ENCODE results near the gene PLSCR4. TPM values are rescaled to one million over a fixed set of nuclear protein-coding genes. Genes with fewer than 3 reads are reported as not detected.

The PLSCR4 gene
- total and polyA plus RNA-seq, 2 of the 8 experiments (the other 6 are each of a cell fraction or from before 2014, with no cell fraction given), result 1.8 to 2.9 TPM

Other genes starting within 250 kb of the PLSCR4 start
- 25.7 and 28.7 TPM in 2 replicates for gene PLOD2, start 89.9 kb downstream of the PLSCR4 start, total RNA-seq (2021; fragmentation: NEBNext Ultra II Directional; extraction: Animal tissue kit (Norgen Biotek cat#: 25700))
- 2.5 and 4.0 TPM in 2 replicates for gene PLOD2, start 89.9 kb downstream of the PLSCR4 start, polyA plus RNA-seq (2011; rRNA removed)
- gene PLSCR2, start 218.5 kb upstream of the PLSCR4 start, total RNA-seq (2021; fragmentation: NEBNext Ultra II Directional; extraction: Animal tissue kit (Norgen Biotek cat#: 25700)), result not detected in 2 replicates
- not detected in 2 replicates for gene PLSCR2, start 218.5 kb upstream of the PLSCR4 start, polyA plus RNA-seq (2011; rRNA removed)